ENCODE data around the gene PDE8A.

GRCh38 chr15:85022860-85023403, 41.3 kb downstream of the PDE8A start:
- TF ChIP-seq ZNF23 (tag by site-specific recombination; IDR thresholded peaks at IDR 0.05; ENCODE audit: borderline replicate concordance) (no peak), ZBTB7A (tag by site-specific recombination; IDR thresholded peaks at IDR 0.05; ENCODE audit: low read depth) (no peak)
